ENCODE data around the gene MYO7B. TPM values are rescaled to one million over a fixed set of nuclear protein-coding genes. Genes with fewer than 3 reads are reported as not detected.

Gene MYO7B
- total RNA-seq, 1 donor from 2014 or later: 0.78 TPM

DNA sequence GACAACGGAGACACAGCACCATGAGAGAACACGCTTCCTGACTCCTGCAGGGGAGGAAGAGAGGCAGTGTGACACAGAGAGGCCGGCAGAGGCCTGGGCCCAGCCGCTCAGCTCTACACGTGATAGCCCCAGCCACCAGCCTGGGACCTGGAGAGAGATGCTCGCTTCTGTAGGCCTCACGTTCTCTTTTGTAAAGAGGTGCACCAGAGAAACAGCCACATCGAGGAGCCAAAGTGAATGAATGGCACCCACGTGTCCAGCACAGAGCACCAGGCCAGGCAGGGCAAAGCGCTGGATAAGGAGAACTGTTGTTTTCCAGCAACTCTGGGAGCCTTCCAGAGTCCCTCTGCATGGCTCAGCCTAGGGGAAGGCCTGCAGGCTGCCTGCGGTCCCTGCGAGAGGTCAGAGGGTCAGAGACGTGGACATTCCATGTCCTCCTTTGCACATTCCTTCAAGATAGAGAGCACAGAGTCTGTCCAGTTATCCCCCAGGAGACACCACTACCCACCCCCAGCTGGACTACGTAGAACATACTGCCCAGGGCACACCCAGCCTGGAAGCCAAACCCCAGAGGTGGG is 125.7 kb downstream of the MYO7B start:
- DNase-seq (ENCODE audit: low spot score): peak; percentile 61
- intact Hi-C loops (cut with DNase I): no loop called here

DNA sequence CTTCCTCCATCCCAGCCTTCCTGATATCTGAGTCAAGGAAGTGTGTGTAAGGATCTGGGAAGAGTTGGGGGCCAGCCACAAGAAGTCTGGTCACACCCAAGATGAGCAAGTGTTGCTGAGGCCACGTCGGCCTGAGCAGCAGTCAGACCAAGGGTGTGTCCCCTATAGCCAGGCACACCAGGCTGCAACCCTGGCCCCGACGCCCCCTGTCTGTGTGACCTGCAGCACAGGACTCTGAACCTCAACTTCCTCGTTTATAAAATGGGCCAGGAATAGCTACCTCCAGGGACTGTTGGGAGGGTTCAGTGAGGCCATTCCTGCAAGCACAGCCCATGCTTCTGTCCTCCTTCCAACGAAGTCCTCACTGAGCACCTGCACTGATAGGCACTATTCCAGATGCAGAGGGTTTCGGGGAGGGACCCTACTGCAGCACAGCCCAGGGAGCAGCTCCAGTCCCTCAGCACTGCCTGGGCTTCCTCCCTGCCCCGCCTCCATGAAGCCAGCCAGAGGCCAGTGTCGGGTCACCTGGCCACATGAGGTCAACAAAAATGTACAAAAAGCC is 126.5 kb downstream of the MYO7B start:
- DNase-seq (ENCODE audit: low spot score): peak; percentile 79
- intact Hi-C loops (cut with DNase I): no loop called here

DNA sequence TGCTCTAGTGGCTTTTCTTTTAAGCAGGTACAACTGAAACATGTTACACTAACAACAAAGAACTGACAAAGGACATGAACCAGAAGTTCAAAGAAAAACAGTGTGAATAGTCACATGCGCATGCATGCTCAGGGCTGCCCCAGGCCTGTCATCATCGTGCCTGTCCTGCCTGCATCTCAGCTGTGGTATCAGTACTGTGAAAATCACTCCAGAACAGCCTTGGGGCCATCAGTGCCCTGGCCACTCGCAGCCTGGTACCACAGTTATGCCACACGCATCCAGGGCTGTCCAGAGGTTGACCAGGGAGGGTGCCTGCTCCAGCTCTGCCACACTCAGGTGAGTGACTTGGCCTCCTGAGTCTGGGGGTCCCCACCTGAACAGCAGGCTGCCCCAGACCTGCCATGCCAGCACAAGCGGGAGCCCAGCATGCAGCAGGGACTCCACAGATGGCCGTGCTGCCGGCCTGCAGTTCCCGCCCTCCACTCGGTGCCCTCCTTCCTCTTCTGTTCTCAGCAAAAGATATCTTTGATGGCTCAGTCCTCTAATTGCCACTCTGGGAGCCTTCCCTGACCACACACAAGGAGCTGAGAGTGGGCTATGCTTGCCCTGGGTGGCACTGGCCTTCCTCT is 127.6 kb downstream of the MYO7B start:
- DNase-seq (ENCODE audit: low spot score): peak; percentile 72
- intact Hi-C loops (cut with DNase I): no loop called here

DNA sequence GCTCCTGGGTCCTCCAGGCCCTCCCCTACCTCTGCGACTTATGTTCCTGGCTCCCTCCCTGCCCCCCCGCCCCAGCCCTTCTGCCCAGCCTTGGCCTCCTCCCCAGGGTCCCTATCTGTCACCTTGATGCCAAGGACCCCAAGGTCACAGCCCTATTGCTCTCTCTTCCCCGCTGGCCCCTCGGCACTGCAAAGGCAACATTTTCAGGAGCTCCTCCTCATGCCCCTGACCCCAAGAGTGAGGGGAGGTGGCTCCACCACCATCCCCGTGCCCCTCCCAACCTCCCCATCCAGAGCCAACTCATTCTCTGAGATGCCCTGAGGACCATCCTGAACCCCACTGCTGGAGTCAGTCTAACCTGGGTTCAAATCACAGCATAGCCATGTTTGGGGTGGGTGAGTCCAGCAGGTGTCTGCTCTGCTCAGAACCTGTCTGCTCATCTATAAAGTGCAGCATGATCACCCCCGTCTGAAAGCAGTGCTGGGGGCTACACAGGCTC is 128.1 kb downstream of the MYO7B start:
- intact Hi-C loops (cut with DNase I): no loop called here
- DNase-seq (ENCODE audit: low spot score): no peak

DNA sequence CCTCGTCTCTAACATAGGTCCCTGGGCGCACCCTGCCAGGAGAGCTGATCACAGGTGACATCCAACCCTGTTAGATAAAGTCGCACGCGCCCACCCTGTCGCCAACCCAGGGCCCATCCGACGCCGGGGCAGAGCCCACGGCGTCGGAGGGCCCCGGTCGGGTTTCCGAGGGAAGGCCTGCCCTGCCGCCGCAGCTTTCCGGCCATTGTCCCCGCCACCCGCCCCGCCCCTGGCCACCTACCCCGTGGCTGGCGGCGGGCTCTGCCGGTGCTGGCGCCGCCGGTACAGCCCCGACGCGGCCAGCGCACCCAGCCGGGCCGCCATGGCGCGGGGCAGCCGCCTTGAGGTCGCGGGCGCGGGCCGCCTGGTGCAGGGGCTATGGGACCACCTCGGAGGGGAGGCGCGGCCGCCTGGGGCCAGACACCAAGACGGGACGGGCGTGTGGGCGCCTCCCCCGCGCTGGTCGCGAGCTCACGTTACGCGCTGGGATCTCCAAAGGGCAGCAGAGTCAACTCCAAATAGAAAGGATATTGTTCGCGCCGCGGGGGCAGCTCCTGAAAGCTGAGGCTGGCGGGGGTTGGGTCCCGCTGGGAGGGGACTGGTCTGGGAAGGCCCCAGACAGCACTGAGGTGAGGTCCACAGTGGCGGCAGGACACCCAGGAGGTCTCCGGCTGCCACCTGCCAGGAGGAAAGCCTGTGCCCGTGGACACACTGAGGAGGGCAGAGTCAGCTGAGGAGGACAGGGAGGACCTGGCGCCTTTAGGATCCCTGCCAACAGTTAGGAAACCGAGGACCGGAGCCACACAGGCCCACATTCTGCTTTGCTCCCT is 128.8 kb downstream of the MYO7B start:
- peak; percentile 85 for DNase-seq (ENCODE audit: low spot score)
- intact Hi-C loops (cut with DNase I): no loop called here

DNA sequence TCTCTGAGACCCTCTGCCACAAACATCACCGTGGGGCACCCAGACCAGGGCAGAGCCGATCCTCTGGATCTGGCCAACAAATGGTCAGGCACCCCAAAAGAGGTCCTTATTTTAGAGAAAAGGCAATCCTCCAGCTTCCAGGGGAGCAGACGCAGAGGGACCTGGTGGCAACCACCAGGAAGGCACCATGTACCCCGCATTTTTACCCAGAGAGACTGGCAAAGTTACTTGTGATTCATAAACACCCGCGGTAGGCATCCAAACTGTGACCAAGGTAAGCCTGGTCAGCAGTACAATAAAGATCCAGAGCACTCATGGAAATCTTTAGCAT is 129.4 kb downstream of the MYO7B start:
- no peak for DNase-seq (ENCODE audit: low spot score)
- intact Hi-C loops (cut with DNase I): no loop called here

DNA sequence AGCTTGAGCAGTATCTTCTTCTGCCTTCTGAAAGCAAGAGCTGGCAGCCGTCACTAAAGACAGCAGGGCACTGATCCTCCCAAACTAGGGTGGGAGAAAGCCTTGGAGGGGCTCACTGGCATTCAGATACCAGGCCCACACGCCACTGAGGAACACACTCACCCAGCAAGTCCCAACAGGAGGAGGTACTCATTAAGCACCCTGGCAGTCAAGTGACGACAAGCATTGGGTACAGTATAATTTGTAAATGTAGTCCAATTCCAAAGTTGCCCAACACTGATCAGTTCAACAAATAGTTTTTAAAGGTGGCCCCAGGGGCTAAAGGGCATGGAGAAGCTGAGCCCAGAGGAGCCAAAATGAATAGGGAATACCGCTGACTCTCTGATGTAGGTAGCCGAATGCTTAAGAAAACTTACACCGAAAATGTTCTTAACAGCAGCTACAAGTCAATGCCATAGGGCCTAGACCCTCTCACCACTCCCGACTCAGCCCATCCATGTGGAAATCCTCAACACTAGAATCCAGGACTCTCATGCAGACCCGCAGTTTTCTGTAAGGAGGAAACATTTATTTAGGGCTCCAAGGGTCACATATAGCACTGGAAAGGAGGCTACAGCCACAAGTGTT is 129.9 kb downstream of the MYO7B start:
- intact Hi-C loops (cut with DNase I): no loop called here
- no peak for DNase-seq (ENCODE audit: low spot score)

DNA sequence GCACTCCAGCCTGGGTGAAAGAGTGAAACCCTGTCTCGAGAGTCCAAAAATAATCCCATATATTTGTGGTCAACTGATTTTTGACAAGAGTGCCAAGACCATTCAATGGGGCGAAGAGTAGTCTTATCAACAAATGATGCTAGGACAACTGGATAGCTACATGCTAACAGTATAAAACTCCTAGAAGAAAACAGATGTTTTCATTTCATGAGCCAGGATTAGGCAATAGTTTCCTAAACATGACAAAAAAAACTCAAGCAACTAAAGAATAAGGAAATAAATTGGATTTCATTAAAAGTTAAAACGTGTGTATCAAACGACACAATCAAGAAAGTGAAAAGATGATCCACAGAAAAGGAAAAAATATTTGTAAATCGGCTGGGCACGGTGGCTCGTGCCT is 133.6 kb downstream of the MYO7B start:
- intact Hi-C loops (cut with DNase I): no loop called here

DNA sequence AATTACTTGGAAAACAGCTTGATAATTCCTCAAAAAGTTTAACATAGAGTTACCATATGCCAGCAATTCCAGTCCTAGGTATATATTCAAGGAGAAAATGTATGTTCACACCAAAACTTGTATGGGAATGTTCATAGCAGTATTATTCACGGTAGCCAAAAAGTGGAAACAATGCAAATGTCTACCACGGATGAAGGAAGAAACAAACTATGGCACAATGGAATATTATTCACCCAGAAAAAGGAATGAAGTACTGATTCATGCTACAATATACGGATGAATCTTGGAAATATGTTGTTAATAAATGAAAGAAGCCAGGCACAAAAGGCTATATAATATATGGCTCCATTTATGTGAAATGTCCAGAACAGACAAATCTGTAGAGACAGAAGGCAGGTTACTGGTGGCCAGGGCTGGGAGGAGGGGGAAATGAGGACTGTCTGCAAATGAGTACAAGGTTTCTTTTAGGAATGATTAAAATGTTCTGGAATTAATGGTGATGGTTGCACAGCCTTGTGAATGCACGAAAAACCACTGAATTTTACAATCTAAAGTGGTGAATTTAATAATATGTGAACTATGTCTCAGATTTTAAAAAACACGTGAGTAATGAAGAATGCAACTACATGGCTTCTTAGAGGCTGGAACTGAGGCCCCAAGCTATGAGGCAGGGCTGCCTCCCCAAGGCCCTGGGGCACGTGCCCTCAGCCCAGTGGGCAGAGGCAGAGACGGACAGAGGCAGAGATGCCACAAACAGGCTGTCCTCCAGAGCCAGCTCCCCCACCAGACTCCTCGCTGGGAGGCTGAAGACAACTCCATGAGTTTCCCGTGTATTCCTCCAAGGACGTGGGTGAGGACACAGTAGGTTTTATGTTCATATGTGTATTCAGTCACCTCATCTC is 134.8 kb downstream of the MYO7B start:
- intact Hi-C loops (cut with DNase I): loop anchor here (10.0 kb wide), 1 partner anchor 266 kb away; no protein-coding TSS in a partner anchor
- DNase-seq (ENCODE audit: low spot score): no peak

More for the DNA sequence above, 133.6 kb downstream of the MYO7B start:
- DNase-seq (ENCODE audit: low spot score): no peak

DNA sequence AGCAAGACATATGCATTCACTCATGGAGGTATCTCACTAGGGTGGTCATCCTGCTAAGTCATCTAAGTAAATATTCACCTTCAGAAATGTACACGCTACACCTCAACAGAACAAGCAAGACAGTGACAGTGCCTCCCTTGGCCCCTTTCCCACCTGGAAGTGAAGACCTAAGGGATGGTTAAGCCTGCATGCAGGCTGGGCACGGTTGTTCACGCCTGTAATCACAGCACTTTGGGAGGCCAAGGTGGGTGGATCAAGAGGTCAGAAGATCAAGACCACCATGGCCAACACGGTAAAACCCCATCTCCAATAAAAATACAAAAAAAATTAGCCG is 135.4 kb downstream of the MYO7B start:
- intact Hi-C loops (cut with DNase I): loop anchor here (10.0 kb wide), 1 partner anchor 266 kb away; no protein-coding TSS in a partner anchor

DNA sequence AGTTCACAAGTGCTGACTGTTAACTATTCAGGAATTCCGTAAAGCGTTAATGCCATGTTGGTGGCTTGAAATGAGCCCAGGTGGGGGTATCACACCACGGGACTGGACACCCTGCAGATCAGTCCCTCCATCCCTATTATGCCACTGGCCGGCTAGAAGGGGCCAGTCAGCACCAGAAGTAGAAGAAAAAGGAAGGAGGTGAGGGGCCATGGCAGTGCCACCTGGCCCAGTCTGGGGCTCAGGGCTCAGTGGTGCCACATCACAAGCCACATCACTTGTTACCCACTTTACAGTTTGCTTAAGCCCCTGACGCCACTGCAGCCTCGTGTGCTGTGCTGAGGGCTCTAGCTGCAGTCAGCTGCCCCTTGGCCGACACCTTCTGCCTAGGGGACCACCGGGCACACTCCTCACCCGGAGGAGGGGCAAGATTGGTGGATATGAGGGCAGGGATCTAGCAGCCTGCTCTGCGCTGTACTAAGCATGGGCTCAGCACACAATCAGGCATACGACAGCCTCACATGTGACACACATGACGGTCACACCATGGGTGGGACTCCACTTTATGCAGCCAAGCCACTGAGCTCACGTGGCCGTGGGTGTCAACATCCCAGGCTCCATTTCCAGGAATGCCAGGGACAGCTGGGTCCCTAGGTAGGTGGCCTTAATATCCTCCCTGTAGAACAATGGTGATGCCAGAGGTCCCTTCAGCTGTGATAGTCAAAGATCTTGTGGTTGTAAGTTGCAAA is 136.2 kb downstream of the MYO7B start:
- intact Hi-C loops (cut with DNase I): loop anchor here (2.0 to 10.0 kb wide), 2 partner anchors 15 to 267 kb away; no protein-coding TSS in a partner anchor
- DNase-seq (ENCODE audit: low spot score): no peak

More for the DNA sequence above, 135.4 kb downstream of the MYO7B start:
- DNase-seq (ENCODE audit: low spot score): no peak

DNA sequence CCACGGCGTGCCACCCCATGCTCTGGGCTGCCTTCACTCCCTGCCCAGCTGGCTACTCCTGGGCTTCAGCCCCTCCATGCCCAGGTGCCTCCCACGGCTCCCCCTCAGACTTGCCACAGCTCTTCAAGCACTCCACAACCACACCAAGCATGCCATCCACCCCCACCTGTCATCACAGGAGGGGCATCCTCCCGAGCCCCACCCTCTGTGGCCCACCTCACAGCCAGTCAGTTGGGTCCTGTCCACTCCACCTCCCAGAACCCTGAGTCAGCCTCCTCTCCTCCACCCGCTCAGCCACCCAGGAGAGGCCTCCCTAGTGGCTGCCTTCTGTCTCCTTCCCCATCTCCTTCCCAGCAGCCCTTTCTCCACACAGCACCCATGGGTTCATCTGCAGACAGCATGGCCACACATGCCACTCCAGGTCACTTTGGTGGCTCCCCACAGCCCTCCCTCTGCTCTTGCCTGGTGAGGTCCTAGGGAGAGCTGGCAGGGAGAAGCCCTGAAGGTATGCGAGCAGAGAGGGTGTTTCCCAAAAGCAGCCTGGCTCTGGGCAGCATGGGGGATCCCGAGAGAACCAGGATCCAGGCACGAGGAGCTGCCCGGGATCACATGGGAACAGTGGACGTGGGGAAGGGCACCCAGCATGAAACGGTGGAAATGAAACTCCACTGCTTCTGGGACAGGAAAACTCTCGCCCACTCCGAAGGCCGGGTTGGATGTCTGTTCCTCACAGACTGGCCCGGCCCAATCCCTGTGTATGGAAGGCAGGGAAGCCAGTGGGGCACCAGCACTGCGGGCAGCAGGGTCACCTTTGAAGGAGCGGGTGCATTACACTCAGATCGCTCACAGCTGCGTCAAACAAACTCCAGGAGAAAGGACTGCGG is 137.1 kb downstream of the MYO7B start:
- intact Hi-C loops (cut with DNase I): loop anchor here (2.0 to 10.0 kb wide), 2 partner anchors 16 to 268 kb away; no protein-coding TSS in a partner anchor
- no peak for DNase-seq (ENCODE audit: low spot score)

DNA sequence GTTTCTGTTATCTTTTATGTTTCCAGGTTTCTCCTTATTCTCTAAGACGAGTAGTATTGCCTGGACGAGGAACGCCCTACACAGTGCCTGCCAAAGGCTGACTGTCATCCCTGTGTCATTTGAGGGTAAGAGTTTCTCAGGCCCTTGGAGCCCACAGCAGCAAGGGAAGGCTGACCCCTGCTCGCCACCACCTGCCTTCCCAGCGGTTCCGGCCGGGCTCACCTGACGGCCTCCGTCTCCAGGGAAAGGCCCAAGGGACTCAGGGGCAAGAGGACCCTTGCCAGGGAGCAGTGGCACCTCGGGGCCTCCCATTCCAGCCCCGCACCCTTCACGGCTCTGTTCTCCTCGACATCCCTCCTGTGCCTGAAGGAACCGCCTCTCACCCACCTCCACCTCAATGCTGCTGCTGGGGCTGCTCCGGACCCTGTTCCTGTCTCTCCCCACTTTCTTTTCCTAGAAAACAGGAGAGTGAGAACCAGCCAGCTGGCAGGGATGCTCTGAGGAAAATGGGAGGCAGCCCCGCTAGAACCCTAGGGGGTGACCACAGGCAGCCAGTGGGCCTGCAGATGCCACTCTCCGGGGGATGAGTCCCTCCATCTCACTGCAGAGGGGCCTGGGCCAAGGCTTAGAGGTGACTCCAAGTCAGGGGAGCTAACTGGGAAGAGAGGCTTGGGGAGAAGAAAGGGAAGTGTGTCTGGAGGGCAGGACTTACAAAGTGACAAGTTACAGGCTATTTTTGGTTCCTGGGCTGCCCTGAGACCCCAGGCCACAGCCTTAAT is 138.0 kb downstream of the MYO7B start:
- intact Hi-C loops (cut with DNase I): loop anchor here (2.0 to 10.0 kb wide), 2 partner anchors 17 to 269 kb away; no protein-coding TSS in a partner anchor
- DNase-seq (ENCODE audit: low spot score): no peak

DNA sequence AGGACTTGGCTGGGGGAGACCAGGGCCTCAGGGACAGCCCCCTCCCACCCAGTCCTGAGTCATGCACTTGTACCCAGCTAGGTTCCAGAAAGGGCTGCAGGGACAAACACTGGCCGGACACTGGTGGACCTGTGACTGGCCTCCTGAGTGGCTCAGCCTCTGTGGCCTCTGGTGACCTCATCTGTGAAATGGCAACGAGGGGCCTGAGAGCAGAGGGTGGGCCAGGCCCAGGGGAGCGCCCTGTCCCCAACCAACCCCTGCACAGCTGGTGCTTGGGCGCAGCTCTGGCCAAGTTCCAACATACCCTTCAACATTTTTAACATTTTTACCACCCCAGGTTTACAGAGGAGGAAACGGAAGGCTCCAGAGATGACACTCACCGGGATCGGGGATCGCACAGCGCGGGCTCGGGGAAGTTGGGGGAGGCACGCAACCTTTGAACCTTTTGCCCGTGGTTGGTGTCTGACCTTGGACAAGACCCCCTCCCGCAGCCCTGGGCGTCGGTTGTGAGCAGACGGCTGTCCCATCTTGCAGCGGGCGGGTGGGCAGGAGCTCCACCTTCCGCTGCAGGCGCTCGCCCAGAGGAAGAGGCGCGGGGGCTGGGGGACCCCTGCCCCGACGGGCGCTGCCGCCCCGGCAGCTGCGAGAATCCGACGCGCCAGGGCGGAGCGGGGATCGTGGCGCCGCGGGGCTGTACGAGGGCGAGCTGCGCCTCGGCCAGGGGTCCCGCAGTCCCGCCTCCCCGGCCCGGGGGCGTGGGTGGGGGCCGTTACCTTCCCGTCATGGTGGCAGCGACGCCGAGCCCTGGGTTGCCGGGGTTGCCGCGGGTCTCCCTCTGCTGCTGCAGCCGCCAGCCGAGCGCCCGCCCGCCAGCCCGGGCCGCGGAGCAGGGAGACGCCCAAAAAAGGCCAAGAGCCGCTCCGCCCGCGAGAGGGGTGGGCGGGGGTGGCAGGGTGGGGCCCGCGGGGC is 139.0 kb downstream of the MYO7B start:
- DNase-seq (ENCODE audit: low spot score): peak; percentile 71
- intact Hi-C loops (cut with DNase I): loop anchor here (10.0 kb wide), 1 partner anchor 270 kb away; no protein-coding TSS in a partner anchor

Data from cardiac septum (tissue), 1 donor.